GM15510 (cell line): ENCODE data around the gene HS3ST5.

Experiments used
- POLR2A ChIP-seq: IDR thresholded peaks from 3 replicates; pipeline ENCODE4 v1.6.1; 2011; ENCODE audit warnings: borderline replicate concordance; ENCODE audit not compliant: insufficient read length; ENCODE audit errors: extremely low read depth

HS3ST5 gene

DNA sequence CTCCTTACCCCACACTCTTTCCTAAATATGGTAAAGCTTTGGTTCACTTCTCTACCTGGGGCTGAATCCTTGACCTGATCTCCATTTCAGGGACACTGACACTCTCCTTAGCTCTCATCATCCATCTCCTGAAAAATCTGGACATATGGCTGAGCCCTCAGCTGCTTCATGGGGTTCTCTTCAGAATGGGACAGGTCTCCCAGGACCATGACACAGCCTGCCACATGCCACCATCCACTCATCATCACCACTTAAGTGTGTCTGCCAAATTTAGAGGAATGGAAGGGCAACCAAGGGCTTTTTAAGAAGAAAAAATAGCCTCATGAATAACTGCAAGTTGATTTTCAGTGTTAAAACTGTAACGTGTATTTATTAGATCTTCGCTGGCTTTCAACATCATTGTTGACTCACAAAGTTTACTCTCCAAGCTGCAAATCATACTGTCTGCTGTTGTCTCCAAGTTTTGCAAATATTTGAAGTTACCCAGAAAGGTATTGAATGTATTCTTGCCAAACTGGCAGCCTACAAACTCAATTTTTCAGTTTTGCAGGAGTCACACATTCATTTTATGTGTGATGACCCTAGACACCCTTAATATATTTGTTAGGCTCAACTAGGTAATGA is 41.1 kb downstream of the HS3ST5 start:
- no peak for TF ChIP-seq POLR2A

DNA sequence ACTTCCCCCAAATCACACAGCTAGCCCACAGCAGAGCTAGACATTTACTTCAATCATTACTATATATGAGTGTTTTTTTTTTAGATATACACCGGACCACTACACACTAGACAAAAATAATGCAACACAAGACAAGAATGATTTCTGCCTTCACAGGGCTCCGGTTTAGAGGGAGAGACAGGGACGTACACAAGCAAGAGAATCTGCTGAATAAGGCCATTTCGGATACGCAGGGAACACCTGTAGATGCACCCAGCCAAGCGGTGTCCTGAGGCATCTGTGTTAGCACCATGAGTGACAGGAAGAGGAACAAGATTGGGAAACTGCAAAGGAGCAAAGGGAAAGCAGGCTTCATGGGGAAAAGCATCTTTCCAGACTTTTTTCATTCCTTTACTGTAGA is 45.7 kb downstream of the HS3ST5 start:
- TF ChIP-seq POLR2A: no peak

DNA sequence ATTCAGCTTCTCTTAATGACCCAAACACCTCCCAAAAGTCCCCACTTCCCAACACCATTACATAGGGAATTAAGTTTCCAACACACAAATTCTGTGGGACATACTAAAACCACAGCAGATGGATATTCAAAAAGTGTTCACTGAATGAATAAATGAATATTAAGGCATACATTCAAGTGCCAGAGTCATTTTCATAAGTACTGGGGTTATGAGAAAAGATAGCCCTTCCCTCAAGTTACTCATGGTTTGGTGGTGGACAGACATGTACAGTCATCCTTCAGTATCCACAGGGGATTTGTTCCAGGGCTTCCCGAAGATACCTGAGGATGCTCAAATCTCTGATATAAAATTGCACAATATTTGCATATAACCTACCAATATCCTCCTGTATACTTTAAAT is 50.4 kb downstream of the HS3ST5 start:
- TF ChIP-seq POLR2A: no peak

DNA sequence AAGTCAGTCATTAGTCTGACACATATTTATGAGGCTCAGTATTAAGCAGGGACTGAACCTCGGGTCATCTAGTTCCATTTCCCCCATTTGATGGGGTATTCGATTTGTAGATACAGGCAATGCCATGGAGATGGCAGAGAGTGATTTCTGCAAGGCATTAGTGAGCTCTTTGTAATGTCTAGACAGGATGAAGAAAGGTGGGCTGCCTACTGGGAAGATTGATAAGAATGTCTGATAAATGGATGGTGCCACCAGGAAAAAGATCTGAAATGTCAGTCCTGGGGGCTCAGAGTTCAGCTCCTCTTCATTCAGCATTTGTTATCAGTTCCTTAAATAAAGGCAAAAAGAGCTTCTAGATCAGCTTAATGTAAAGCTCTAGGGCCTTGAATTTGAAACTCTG is 51.4 kb downstream of the HS3ST5 start:
- TF ChIP-seq POLR2A: no peak

DNA sequence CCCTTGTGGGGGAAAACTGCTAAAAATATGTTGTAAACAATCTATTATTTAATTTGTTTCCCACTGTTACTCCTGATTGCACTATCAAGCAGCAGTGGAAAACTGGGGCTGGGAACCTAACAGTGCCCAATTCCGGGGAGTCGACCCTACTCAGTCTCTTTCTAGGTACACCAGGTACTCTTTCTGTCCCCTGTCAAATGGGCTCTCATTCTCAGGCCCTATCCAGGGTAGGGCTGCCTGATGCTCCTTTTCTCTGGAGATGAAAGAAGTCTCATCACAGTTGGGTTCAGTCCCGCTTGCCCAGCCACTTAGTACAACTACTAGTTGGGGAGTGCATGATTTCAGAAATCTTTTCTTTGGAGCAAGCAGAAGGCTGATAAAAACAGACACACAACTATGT is 52.0 kb downstream of the HS3ST5 start:
- TF ChIP-seq POLR2A: no peak

DNA sequence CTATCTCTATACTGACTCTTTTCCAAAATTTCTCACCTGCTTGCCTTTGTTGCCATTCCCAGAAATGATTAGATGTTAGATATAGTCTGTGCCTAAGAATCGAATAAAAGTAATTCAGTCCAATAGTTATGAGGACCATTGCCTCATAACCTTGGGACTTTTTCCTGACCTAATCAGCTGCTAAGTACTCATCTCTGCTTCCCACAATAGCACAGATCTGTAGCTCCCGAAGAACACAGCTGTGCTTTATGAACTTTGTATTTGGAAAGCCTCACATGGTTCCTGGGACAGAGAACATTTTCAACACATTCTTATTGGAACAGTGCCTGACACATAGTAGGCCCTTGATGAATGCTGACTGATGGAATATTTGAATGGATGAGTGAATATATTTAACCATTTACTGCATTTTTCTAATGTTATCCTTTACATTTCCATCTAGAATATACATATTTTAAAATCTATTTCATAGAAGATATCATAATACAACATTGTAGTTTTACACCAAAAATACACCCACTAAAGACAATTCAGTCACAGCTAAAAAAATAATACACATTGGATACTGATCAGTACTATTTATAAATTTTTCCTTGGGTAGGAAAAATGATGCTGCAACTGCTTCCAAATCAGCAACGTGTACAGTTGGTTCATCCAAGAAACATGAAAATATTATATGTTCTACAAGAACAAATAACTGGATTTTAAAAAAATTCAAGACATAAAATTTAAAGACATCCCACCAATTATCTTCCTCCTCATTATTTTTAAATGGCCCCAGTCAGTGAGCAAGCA is 53.9 kb downstream of the HS3ST5 start:
- TF ChIP-seq POLR2A: no peak

DNA sequence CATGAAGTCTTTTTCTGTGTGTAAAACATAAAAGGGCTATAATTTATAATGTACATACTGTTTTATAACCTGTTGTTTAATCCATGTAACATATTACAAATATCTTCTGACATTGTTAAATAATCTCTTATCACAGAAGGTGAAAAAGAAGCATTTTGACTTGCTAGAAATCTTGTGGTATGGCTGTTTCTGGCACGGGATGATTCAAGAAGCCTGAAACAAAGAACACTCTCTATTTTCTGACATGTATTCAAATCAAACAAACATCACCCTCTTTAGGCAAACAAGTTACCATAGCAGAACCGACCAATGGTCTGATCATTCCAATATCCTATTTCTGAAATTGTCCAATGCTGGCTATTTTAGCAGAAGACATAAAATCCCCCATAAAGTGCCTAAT is 55.4 kb downstream of the HS3ST5 start:
- no peak for TF ChIP-seq POLR2A

DNA sequence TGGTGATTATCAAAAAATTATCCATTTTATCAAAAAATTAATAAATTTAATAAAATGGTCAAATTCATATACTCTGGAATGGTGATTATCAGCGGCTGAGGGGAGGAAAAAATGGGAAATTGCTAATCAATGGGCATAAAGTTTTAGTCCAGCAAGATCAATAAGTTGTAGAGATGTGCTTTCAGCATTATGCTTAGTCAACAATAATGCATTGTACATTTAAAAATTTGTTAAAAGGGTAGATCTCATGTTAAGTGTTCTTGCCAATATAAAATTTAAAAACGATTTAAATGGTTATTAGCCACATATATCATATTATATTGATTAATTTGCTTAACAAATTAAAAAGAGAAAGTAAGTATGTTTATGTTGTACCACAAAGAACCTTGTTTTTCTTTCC is 56.6 kb downstream of the HS3ST5 start:
- no peak for TF ChIP-seq POLR2A

DNA sequence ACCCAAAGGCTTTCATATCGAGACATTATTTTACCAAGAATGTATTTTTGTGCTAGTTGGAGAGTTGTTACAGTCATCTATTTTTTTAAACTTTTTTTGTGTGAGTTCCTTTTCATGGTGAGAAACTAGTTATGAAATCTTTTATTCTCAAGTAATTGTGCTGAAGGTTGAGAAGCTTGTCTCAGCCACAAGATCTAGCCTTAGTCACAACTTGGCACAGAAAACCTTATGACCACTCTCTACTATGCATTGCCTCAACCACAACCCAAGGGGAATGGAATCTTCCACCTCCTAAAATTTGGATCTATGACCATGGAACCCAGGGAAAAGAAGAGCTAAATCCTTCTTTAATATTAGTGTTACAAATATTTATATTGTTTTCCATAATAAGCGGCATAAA is 58.5 kb downstream of the HS3ST5 start:
- TF ChIP-seq POLR2A: no peak

DNA sequence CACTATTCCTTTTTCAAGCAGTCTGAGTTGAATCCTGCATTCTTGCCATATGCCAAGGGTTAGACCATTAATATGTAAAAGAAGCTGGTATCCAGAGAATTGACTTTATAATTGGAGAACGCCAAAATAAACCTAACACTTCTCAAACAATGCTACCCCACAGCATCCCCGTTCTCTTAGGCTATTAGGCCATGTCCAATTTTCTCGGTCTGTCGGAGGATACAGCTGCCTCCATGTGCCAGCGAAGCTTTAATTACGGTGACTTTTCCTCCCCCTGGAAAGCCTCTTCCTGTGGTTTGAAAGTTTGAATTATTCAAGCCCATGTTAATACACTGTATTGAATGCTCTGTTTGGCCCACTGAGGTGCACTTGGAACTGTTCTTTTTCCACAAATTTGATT is 60.5 kb downstream of the HS3ST5 start:
- TF ChIP-seq POLR2A: no peak

DNA sequence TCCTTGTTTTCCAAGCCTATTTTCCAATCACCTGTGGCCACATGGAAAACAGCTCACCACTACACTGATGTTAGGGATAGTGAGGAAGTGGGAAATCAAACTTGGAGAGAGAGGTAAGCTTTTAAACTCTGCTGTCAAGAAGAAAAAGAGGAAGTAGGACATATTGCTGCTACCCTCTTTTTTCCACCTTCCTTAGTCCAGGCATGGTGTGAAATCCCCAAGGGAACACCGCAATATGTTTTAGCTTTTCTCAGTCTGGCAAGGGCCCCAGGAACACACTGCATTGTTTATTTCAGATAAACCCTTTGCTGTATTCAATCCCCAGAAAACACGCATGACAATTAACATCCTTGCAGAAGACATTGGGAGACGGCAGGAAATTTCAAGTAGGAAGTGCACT is 61.3 kb downstream of the HS3ST5 start:
- no peak for TF ChIP-seq POLR2A

DNA sequence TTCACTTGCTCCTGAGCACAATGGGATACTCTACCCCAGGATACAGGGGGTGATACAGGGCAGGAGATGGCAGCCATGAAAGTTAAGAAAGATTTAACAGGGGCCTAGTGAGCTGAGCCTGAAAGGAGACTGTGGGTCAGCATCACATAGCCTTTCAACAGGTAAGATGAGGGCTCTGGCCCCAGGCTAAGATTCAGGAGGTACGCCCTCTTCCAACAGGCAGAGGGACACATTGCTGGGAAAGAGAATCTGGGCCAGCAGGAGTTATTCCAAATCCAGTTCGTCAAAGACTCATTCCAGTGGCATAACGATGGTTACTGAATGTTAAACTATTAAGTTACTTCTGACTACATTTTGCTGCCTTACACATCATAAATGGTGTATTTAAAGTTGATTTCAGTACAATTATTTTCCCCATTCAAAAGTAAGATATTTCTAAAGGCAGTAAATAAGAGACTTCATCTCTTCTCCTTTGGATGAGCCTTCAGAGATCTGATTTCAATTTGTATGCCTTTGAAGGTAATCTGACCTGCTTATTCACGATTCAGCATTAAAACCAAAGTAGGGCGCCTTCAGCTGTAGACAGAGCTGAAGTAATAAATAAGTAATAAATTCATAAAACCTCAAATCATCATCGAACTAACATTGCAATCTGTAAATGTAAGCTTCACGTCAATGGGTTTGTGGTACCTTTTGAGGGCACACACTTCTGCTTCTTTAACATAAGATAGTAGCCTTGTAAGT is 62.4 kb downstream of the HS3ST5 start:
- TF ChIP-seq POLR2A: no peak

DNA sequence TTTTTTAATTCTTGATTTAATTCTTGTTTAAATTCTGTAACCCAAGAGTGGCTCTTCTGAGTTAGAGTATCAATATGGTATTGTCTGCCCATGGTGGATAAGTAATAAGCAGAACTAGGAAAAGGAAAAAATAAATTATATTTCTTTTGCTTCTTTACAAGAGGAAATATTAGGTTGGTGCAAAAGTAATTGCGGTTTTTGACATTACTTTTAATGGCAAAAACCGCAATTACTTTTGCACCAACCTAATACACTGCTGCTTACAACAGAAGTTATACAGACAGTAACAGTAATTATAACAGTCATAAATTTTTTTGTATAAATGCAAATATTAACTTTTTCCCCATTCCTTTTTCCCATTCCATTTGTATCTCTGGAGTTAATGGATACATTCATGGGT is 65.6 kb downstream of the HS3ST5 start:
- TF ChIP-seq POLR2A: no peak

DNA sequence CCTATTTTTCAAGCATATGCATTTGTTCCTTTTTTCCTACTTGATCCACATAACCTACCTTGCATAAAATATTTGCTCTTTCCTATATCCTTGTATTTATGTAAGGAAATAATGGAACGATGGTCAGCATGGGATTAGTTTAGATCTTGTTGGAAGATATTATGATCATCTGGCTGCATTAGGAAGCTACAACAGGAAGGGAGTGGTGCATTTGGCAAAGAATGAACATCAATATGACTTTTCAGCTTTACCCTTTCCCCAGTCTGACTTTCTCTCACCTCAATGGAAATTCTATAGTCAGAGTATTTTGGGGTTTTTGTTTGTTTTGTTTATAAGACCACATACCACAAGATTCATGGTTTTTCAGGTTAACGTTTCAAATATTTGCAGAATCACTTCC is 66.0 kb downstream of the HS3ST5 start:
- TF ChIP-seq POLR2A: no peak

DNA sequence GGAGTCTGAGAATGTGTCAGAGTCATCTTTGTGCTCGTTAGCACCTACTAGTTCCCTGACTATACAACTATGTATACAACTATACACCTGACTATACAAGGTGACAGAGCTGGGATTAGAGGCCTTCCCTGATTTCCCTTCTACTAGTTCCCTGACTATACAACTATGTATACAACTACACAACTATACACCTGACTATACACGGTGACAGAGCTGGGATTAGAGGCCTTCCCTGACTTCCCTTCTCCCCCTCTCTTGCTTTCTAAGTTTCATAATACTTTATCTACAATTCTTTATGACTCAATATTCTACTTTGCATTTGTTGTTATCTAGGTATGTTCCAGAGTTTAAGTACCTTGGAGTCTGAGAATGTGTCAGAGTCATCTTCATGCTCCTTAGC is 68.0 kb downstream of the HS3ST5 start:
- no peak for TF ChIP-seq POLR2A

DNA sequence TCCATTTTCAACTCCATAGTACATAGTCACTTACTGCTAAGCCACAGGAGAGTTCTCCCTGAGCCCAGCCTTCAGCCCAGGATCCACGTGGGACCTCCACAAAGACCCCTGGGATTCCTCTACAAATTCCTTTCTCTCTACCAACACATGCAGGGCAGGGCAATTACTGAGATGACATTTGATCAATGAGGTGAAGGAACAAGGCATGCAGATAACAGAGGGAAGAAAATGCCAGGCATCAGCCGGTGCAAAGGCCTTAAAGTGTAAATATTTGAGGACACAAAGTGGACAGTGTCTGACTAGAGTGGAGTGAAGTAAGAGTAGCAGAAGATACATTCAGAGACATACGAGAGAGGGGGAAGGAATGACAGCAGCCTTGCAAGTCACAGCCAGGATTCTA is 70.2 kb downstream of the HS3ST5 start:
- no peak for TF ChIP-seq POLR2A
